ENCODE data around the gene FCN1. TPM values are rescaled to one million over a fixed set of nuclear protein-coding genes. Genes with fewer than 3 reads are reported as not detected.
"Not testable (repeated sequence)": the region's sequence is repeated elsewhere in the genome, so short reads cannot be mapped to it uniquely, and the experiment has no call there.

Gene FCN1
- total RNA-seq, 1 donor from 2014 or later = not detected

DNA sequence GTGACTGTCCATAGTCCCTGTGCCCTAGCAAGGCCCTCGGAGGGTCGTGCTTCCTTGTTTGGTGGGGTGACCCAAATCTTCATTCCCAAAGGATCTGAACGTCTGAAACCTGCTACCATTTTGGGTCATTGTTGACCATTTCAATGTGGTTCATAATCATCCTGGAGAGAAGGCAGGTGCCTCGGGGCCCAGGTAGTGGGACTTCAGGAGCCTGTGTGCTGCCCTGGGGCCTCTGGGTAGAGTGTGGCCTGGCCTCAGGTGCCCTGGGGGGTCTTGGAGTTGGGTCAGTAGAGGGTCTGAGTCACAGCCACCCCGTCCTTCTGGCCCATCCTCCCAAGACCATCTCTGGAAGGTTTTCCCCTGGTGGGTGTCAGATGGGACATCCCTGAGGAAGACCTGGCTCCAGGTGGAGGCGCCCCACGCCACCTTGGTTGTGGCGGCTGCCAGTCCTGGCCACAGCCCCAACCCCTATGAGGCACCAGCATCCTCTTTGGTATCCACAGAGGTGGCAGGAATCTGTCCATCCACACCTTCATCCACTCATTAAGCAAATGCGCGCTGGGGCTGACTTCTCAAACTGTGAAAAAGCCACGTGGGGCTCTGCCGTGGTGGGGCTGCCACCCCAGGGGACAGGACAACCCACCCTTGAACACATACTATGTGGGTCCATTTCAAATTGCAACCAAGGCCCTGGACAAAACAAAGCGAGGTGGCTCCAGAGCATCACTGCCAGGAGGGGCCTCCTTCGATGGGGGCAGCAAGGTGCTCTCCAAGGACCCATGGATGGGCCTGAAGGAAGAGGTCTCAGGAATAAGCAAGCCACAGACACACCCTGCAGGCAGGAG, 41.6 kb upstream of the FCN1 start:
- DNase-seq (ENCODE audit: low spot score) = no peak
- no peaks in the 10 kb centered on the region for H3K4me1 Mint-ChIP-seq (ENCODE audit: unreplicated experiment)
- no peaks in the 10 kb centered on the region for H3K36me3 Mint-ChIP-seq (ENCODE audit: low read depth, unreplicated experiment)
- no peaks in the 10 kb centered on the region for H3K9me3 Mint-ChIP-seq (ENCODE audit: unreplicated experiment)
- H3K27ac Mint-ChIP-seq (ENCODE audit: unreplicated experiment) = no peak overlapping the region
- H3K27me3 Mint-ChIP-seq (ENCODE audit: unreplicated experiment) = peaks cover 2% of the 10 kb centered on the region
- TF ChIP-seq, protein P1, sequence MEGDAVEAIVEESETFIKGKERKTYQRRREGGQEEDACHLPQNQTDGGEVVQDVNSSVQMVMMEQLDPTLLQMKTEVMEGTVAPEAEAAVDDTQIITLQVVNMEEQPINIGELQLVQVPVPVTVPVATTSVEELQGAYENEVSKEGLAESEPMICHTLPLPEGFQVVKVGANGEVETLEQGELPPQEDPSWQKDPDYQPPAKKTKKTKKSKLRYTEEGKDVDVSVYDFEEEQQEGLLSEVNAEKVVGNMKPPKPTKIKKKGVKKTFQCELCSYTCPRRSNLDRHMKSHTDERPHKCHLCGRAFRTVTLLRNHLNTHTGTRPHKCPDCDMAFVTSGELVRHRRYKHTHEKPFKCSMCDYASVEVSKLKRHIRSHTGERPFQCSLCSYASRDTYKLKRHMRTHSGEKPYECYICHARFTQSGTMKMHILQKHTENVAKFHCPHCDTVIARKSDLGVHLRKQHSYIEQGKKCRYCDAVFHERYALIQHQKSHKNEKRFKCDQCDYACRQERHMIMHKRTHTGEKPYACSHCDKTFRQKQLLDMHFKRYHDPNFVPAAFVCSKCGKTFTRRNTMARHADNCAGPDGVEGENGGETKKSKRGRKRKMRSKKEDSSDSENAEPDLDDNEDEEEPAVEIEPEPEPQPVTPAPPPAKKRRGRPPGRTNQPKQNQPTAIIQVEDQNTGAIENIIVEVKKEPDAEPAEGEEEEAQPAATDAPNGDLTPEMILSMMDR (IDR thresholded peaks at IDR 0.05; ENCODE audit: unreplicated experiment) = no peak
- no peak overlapping the region for H3K4me3 Mint-ChIP-seq (ENCODE audit: unreplicated experiment)

DNA sequence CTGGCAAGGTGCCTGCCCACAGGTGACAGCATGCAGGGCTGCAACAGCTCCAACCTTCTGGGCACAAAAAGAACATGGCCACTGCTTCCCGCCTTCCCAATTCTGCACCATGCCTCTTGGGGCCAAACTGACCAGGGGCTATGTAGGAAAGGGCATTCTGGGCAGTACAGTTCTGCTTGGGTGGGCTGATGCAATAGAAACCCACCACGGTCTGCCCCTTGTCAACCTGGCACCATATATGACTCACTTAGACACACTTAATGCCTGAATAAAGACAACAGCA, 40.2 kb upstream of the FCN1 start:
- no peaks in the 10 kb centered on the region for H3K4me1 Mint-ChIP-seq (ENCODE audit: unreplicated experiment)
- no peak for DNase-seq (ENCODE audit: low spot score)
- TF ChIP-seq, protein P1 (IDR thresholded peaks at IDR 0.05; ENCODE audit: unreplicated experiment) = no peak
- no peaks in the 10 kb centered on the region for H3K36me3 Mint-ChIP-seq (ENCODE audit: low read depth, unreplicated experiment)
- no peak overlapping the region for H3K27ac Mint-ChIP-seq (ENCODE audit: unreplicated experiment)
- H3K9me3 Mint-ChIP-seq (ENCODE audit: unreplicated experiment) = no peaks in the 10 kb centered on the region
- H3K4me3 Mint-ChIP-seq (ENCODE audit: unreplicated experiment) = no peak overlapping the region
- peaks cover 2% of the 10 kb centered on the region for H3K27me3 Mint-ChIP-seq (ENCODE audit: unreplicated experiment)

DNA sequence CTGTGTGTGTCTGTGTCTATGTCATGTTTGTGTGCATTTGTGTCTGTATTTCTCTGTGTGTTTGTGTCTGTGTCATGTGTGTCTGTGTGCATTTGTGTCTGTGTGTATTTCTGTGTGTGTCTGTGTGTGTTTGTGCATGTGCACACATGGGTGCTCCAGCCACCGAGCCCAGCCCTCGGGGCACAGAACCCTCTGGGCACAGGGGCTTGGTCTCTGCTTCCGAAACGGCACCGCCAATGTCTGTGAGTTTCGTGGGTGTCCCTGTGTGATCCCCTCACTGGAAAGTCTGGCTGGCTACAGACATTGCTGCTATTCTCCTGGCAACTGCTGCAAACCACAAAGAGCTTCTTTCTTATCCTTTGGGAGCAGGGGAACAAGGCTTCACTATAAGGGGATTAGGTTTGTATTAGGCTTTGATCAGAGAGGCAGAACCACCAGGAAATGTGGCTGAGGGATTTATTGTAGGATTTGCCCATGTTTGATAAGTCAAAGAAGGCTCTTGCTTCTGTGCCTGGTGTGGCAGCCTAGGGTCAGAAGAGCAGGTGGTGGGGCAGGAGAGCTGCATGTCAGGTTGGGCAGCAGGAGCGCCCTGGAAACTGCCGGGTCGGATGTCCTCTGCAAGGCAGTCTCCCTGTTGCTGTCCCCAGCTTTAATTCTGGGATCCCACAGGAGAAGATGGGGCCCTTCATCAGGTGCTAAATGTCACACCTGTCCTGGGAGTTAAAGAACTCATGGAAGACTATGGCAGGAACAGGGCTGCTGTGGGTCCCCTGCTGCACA, 39.6 kb upstream of the FCN1 start:
- no peak overlapping the region for H3K27ac Mint-ChIP-seq (ENCODE audit: unreplicated experiment)
- no peaks in the 10 kb centered on the region for H3K9me3 Mint-ChIP-seq (ENCODE audit: unreplicated experiment)
- TF ChIP-seq, protein P1 (IDR thresholded peaks at IDR 0.05; ENCODE audit: unreplicated experiment) = no peak
- peaks cover 1% of the 10 kb centered on the region for H3K27me3 Mint-ChIP-seq (ENCODE audit: unreplicated experiment)
- DNase-seq (ENCODE audit: low spot score) = no peak
- no peaks in the 10 kb centered on the region for H3K4me1 Mint-ChIP-seq (ENCODE audit: unreplicated experiment)
- H3K36me3 Mint-ChIP-seq (ENCODE audit: low read depth, unreplicated experiment) = no peaks in the 10 kb centered on the region
- H3K4me3 Mint-ChIP-seq (ENCODE audit: unreplicated experiment) = no peak overlapping the region

DNA sequence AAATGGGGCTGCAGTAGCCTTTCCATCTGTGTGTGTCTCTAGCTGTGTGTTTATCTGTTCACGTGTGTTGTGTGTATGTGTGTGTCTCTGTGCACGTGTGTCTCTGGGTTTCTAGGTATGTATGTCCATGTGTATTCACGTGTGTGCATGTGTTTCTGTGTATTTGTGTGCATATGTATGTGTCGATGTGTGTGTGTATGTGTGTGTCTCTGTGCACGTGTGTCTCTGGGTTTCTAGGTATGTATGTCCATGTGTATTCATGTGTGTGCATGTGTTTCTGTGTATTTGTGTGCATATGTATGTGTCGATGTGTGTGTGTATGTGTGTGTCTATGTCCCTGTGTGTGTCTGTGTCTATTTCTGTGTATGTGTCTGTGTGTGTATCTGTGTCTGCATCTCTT, 38.7 kb upstream of the FCN1 start:
- DNase-seq (ENCODE audit: low spot score); H3K4me3 Mint-ChIP-seq (ENCODE audit: unreplicated experiment); H3K27me3 Mint-ChIP-seq (ENCODE audit: unreplicated experiment); H3K9me3 Mint-ChIP-seq (ENCODE audit: unreplicated experiment); H3K36me3 Mint-ChIP-seq (ENCODE audit: low read depth, unreplicated experiment); H3K4me1 Mint-ChIP-seq (ENCODE audit: unreplicated experiment); H3K27ac Mint-ChIP-seq (ENCODE audit: unreplicated experiment): not testable (repeated sequence)

DNA sequence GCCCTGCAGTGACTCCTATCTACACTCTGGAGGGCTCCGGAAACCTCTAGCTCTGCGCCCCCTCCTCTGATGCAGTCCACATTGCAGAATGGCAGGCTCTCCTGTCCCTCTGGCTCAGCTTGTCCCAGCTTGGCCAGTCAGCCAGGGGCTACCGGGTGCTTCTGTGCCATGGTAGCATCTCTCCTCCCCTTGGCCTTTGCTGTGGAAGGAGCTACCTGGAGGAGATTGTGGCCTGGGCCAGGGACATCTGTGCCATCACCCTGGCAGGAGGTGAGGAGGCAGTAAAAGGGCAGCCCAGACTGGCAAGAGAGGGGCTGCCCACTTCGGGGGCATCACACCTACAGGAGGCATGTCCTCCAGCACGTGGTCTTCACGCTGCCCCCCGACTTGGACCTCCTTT, 38.1 kb upstream of the FCN1 start:
- Mint-ChIP-seq H3K4me3 (ENCODE audit: unreplicated experiment) (no peak overlapping the region), H3K27me3 (ENCODE audit: unreplicated experiment) (no peaks in the 10 kb centered on the region), H3K4me1 (ENCODE audit: unreplicated experiment) (no peaks in the 10 kb centered on the region), H3K9me3 (ENCODE audit: unreplicated experiment) (no peaks in the 10 kb centered on the region), H3K27ac (ENCODE audit: unreplicated experiment) (no peak overlapping the region), H3K36me3 (ENCODE audit: low read depth, unreplicated experiment) (no peaks in the 10 kb centered on the region)
- TF ChIP-seq, protein P1 (IDR thresholded peaks at IDR 0.05; ENCODE audit: unreplicated experiment) = no peak
- no peak for DNase-seq (ENCODE audit: low spot score)
